ENCODE data around the gene CYP46A1. TPM values are rescaled to one million over a fixed set of nuclear protein-coding genes. Genes with fewer than 3 reads are reported as not detected.

Gene CYP46A1
- total and polyA plus RNA-seq, 2 donors (not counting 1 experiment from before 2014, with no cell fraction given), result 0.27 to 0.28 TPM

GRCh38 chr14:99687284-99688209 is 3.4 kb downstream of the CYP46A1 start:
- no peak overlapping the region for H3K4me2 ChIP-seq (replicated peaks; ENCODE audit: low read depth, low read length, poor library complexity, severe bottlenecking)
- intact Hi-C loops (cut with micrococcal nuclease), result no loop called here
- peak; percentile 40 for DNase-seq

More at GRCh38 chr14:99687284-99688209, 3.4 kb downstream of the CYP46A1 start:
- peaks cover 12% of the 10 kb centered on the region for H3K4me1 Mint-ChIP-seq
- no peak for ATAC-seq (ENCODE audit: low read depth)
- CTCF ChIA-PET, result interaction anchor here (0.9 to 1.1 kb wide), 2 partner anchors 9 to 21 kb away, joined by 3 read pairs; no protein-coding TSS in a partner anchor
- peaks cover 53% of the 10 kb centered on the region for H3K27me3 Mint-ChIP-seq
- Histone ChIP-seq H3K4me3 (ENCODE audit: control extremely low read depth in 1 of 5, extremely low read depth in 1 of 5, insufficient read depth in 1 of 5, low read depth in 2 of 5, low read length in 4 of 5) (no peak overlapping the region), H3K79me2 (ENCODE audit: control insufficient read depth, insufficient read depth, low read length) (no peaks in the 10 kb centered on the region), H3K27ac (ENCODE audit: low read length in 2 of 2) (no peak overlapping the region), H3K4me1 (ENCODE audit: control insufficient read depth in 2 of 2, insufficient read depth in 2 of 2, low read length in 2 of 2) (peaks cover 16 to 24% of the 10 kb centered on the region in 2 donors), H4K20me1 (ENCODE audit: control insufficient read depth, insufficient read depth, low read length, poor library complexity, severe bottlenecking) (no peaks in the 10 kb centered on the region), H3K36me3 (replicated peaks in 1 of 2; ENCODE audit: control extremely low read depth in 1 of 2, control insufficient read depth in 1 of 2, extremely low read depth in 1 of 2, insufficient read depth in 2 of 2, low read length in 1 of 2) (no peaks in the 10 kb centered on the region), H2AFZ (ENCODE audit: insufficient read depth, low read depth, low read length, poor library complexity, severe bottlenecking) (no peak overlapping the region), H3K9ac (ENCODE audit: low read length) (no peak overlapping the region), H3K27me3 (replicated peaks in 1 of 4; ENCODE audit: control extremely low read depth in 1 of 4, control insufficient read depth in 3 of 4, insufficient read depth in 4 of 4, low read length in 3 of 4) (peaks cover 0 to 51% (median 16%) of the 10 kb centered on the region in 4 experiments), H3K9me3 (ENCODE audit: control extremely low read depth in 1 of 3, control insufficient read depth in 2 of 3, insufficient read depth in 1 of 3, low read length in 2 of 3) (peaks cover 0 to 29% (median 0%) of the 10 kb centered on the region in 3 donors)
- whole genome bisulfite sequencing (ENCODE audit: insufficient coverage), result 41% methylated on average over 9 of the region's 12 CpGs
- H3K4me3 Mint-ChIP-seq, result no peak overlapping the region
- H3K27ac Mint-ChIP-seq, result no peak overlapping the region
- TF ChIP-seq CTCF (IDR thresholded peaks at IDR 0.05), result peak; percentile 69
- no peak for TF ChIP-seq EZH2 (IDR thresholded peaks at IDR 0.05; ENCODE audit: borderline replicate concordance, insufficient read depth, low read depth, low read length, poor library complexity, severe bottlenecking)
- POLR2A ChIA-PET, result no interaction called here
- no peaks in the 10 kb centered on the region for H3K9me3 Mint-ChIP-seq (ENCODE audit: insufficient read depth)

Data from B cell (primary cell).